SHP77 treated with DMSO at 0.1 percent for 48 hours (cell line): ENCODE data around the gene YTHDC2.

Experiments used
- DNase-seq: peaks from one replicate; lab custom pipeline; 2025; lab: John Stamatoyannopoulos, UW

Gene YTHDC2

GRCh38 chr5:113520429-113520828 is 6.9 kb downstream of the YTHDC2 start:
- DNase-seq: no peak

GRCh38 chr5:113520899-113521298 is 7.4 kb downstream of the YTHDC2 start:
- no peak for DNase-seq

- no peak for DNase-seq
These were observed 9.7 kb downstream of the YTHDC2 start for GRCh38 chr5:113523168-113523567.

GRCh38 chr5:113524927-113525326 is 11.4 kb downstream of the YTHDC2 start:
- DNase-seq: no peak

GRCh38 chr5:113526421-113526820 is 12.9 kb downstream of the YTHDC2 start:
- DNase-seq: no peak

GRCh38 chr5:113527746-113528145 is 14.3 kb downstream of the YTHDC2 start:
- no peak for DNase-seq

- no peak for DNase-seq
These were observed 18.1 kb downstream of the YTHDC2 start for GRCh38 chr5:113531481-113532159.

GRCh38 chr5:113538313-113538712 is 24.8 kb downstream of the YTHDC2 start:
- no peak for DNase-seq

- DNase-seq: no peak
These were observed 33.2 kb downstream of the YTHDC2 start for GRCh38 chr5:113546703-113547183.

GRCh38 chr5:113548396-113548795 is 34.9 kb downstream of the YTHDC2 start:
- no peak for DNase-seq

- DNase-seq: no peak
These were observed 38.6 kb downstream of the YTHDC2 start for GRCh38 chr5:113552137-113552536.

- DNase-seq: no peak
These were observed 39.1 kb downstream of the YTHDC2 start for GRCh38 chr5:113552620-113553019.

GRCh38 chr5:113562828-113563400 is 49.4 kb downstream of the YTHDC2 start:
- no peak for DNase-seq

- DNase-seq: no peak
These were observed 55.9 kb downstream of the YTHDC2 start for GRCh38 chr5:113569396-113569795.

GRCh38 chr5:113572716-113573115 is 59.2 kb downstream of the YTHDC2 start:
- no peak for DNase-seq

GRCh38 chr5:113574417-113574816 is 60.9 kb downstream of the YTHDC2 start:
- no peak for DNase-seq

GRCh38 chr5:113575074-113575473 is 61.6 kb downstream of the YTHDC2 start:
- no peak for DNase-seq

- no peak for DNase-seq
These were observed 64.6 kb downstream of the YTHDC2 start for GRCh38 chr5:113578091-113578490.

- no peak for DNase-seq
These were observed 67.9 kb downstream of the YTHDC2 start for GRCh38 chr5:113581388-113581787.

GRCh38 chr5:113598150-113598549 is 84.7 kb downstream of the YTHDC2 start:
- no peak for DNase-seq

- no peak for DNase-seq
These were observed 85.4 kb downstream of the YTHDC2 start for GRCh38 chr5:113598926-113599325.

GRCh38 chr5:113600255-113600905 is 86.9 kb downstream of the YTHDC2 start:
- no peak for DNase-seq

- no peak for DNase-seq
These were observed 87.9 kb downstream of the YTHDC2 start for GRCh38 chr5:113601423-113601822.
